ENCODE results near the gene PROZ. TPM values are rescaled to one million over a fixed set of nuclear protein-coding genes. Genes with fewer than 3 reads are reported as not detected.

PROZ gene
- polyA plus RNA-seq, 1 donor: 2.3 TPM

- no peak for DNase-seq
Measured at GRCh38 chr13:113119166-113119821, 39.2 kb upstream of the PROZ start.

GRCh38 chr13:113119822-113120189 lies 38.6 kb upstream of the PROZ start:
- DNase-seq: no peak

- DNase-seq: no peak
Measured at GRCh38 chr13:113120300-113121182, 37.9 kb upstream of the PROZ start.

- no peak for DNase-seq
Measured at GRCh38 chr13:113121183-113121927, 37.1 kb upstream of the PROZ start.

GRCh38 chr13:113121928-113122471 lies 36.4 kb upstream of the PROZ start:
- DNase-seq: no peak

- DNase-seq: no peak
Measured at GRCh38 chr13:113122550-113123225, 35.8 kb upstream of the PROZ start, which contains the start of gene F10. TSS of gene F10 (plus strand) at chr13:113122799. CDS start at chr13:113122856, 57 bp downstream.

- no peak for DNase-seq
Measured at GRCh38 chr13:113123226-113124201, 34.9 kb upstream of the PROZ start.

GRCh38 chr13:113124211-113124970 lies 34.1 kb upstream of the PROZ start:
- no peak for DNase-seq

- DNase-seq: no peak
Measured at GRCh38 chr13:113125506-113126264, 32.8 kb upstream of the PROZ start.

- DNase-seq: no peak
Measured at GRCh38 chr13:113126265-113127150, 31.9 kb upstream of the PROZ start.

- no peak for DNase-seq
Measured at GRCh38 chr13:113129480-113129879, 29.0 kb upstream of the PROZ start.

GRCh38 chr13:113129921-113130750 lies 28.3 kb upstream of the PROZ start:
- no peak for DNase-seq

- no peak for DNase-seq
Measured at GRCh38 chr13:113135281-113135760, 23.1 kb upstream of the PROZ start.

GRCh38 chr13:113137691-113138298 lies 20.7 kb upstream of the PROZ start:
- DNase-seq: no peak

- no peak for DNase-seq
Measured at GRCh38 chr13:113138792-113139551, 19.5 kb upstream of the PROZ start.

- DNase-seq: no peak
Measured at GRCh38 chr13:113139577-113139976, 18.9 kb upstream of the PROZ start.

Data from left kidney (tissue), 2 donors.